GM21529 (cell line): ENCODE results near the gene C6orf132.
A peak's percentile ranks its signal among the peaks of the same experiment; 100 is the strongest.

Experiments used
- ATAC-seq: cut with Tn5 transposase; IDR thresholded peaks from one replicate; pipeline ENCODE4 v1.9.1; 2021; ENCODE audit not compliant: unreplicated experiment

The C6orf132 gene

DNA sequence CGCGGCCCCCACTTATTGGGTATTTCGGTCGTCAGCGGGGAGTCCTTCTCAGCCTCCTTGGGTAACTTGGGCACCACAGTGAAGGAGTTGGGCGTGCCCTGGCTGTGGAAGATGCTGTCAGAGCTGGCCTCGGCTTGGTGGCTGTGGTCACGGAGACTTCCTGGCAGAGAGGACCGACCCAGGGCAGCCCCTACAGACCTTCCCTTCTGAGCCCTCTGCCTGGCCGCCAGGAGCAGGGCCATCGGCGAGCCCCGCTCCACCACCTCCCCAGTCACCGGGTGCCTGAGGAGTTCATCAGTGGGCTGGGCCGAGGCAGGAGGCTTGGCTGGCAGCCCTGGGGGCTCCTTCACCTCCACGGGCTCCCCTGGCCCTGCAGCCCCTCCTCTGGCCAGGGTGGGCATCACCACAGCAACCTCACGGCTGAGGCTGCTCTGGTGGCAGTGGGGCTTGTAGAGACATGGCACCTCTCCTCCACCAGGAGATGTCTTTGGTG is 37.2 kb downstream of the C6orf132 start:
- no peak for ATAC-seq

DNA sequence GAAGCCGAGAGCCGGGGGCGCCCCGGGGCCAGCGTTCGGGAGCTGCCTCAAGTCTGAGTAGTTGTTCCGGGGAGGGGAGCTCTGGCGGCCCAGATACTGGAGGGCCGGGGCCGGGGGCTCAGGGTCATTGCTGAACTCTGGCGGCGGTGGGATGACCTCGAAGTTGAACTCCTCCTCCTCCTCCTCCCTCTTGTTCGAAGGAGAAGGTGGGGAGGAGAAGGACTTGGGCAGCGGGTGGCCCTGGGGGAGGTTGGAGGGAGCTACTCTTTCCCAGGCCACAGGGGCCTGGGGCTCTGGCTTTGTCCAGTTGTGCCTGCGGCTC is 37.7 kb downstream of the C6orf132 start:
- peak; percentile 25 for ATAC-seq

DNA sequence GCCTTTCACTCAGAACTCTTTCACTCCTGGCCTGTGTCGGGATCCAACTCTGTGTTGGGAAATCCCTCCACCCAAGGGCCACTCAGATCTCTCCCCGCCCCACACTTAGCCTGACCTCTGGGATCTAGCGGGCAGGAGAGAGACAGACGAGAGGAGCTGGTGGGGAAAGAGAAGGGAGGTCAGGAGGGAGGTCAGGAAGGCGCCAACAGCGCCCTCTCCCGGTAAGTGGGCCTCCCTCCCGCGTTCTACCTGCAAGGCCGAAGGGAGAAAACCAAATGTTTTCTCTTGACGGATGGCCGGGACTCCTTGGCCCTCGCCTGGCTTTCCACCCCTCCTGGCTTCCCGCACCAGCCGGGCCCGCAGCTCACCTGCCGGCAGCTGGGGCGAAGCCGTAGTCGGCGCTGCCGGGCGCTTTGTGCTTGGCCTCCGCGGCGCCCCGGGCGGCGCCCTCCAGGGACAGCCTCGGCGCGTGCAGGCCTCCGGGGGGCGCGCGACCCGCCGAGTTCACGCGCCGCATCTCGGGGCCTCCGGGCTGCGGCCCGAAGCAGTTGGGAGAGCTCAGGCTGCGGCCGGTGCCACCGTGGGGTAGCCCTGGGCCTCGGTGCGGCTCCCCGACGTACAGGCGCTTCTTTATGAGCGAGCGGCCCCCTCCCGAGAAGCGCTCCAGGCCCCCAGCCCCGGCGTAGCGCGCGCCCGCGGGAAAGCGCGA is 38.2 kb downstream of the C6orf132 start:
- ATAC-seq: peak; percentile 80

DNA sequence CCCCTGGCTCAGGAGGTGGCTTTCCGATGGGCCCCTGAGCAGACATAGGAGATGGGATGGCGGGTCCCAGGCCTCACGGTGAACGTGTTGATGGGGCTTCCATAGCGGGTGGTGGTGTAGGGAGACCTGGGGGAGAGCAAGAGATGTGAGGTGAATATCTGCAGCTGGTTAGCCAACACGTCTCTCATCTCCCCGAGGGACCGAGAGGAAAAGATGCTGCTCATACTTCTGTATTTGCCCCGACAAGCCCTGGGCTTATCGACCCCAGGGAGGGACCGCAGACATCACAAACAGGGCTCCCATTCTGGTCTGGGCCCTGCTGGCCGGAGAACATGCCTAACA is 38.7 kb downstream of the C6orf132 start:
- ATAC-seq: no peak

DNA sequence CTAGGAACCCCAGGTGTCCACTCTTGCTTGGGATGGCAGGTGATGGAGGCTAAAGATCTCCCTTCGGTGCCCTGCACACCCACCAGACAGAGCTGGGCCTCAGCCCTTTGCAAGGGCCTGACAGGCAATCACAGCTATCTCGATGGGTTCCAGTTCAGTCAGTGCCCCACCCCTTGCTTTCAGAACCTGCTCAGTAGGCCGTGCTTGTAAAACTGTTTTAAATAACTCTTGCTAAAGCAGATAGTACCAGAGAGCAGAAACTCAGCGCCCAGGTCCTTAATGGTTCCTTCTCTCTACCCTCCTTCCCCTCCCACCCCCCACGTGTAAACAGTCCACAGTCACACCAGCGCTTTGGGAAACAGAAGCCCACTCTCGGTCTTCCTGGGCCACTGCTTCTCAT is 39.2 kb downstream of the C6orf132 start:
- ATAC-seq: no peak

DNA sequence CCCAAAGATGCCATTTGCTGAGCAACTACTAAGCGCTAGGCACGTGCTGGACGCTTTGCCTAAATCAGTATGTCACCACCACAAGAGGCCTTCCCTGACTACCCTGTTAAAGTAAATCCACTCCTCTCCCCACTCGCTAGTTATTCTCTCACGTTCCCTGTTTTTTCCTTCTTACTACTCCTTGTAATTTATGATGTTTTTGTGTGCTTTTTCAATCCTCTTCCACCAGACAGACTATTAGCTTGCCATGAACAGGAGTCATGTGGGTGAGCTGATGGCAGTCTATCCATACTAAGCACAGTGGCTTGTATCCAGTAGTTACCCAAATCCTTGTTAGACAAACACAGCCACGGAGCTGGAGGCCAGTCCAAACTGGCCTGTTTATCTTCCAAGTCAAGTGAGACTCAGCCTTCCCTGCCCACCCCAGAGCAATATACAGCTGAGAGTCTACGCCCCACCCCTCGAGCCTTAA is 41.2 kb downstream of the C6orf132 start:
- ATAC-seq: no peak

- ATAC-seq: no peak
These were observed 42.2 kb downstream of the C6orf132 start for GRCh38 chr6:42100029-42100901.

DNA sequence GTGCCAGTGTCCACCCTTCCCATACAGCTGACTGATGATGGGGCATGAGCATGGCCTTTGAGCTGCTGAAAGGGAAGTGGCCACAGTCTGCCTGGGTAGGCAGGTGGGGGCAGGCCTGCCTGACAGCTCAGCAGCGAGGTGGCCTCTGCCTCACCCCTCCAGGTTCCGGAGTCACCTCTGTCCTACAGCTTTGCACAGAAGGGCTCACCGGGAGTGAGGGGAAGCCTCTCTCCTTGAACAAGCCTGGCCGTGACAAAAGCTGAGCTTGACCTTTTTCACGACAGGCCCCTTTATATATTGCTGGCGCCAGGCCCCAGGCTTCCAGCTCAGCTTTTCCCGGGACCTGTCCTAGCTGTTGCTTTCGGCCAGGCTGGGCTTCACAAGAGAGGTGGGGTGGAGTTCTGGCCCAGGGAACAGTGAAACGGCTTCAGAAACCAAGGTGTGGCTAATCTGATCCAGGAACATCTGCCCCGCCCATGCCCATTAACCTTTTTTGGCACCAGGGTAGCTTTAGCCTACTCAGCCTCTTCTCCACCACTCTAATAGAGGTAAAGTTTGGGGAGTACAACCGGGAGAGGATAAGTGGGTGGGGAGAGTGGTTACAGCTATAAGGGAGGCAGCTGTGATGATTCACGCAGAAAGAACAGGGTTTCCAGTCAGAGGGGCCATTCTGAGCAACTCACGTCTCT is 42.9 kb downstream of the C6orf132 start:
- no peak for ATAC-seq

DNA sequence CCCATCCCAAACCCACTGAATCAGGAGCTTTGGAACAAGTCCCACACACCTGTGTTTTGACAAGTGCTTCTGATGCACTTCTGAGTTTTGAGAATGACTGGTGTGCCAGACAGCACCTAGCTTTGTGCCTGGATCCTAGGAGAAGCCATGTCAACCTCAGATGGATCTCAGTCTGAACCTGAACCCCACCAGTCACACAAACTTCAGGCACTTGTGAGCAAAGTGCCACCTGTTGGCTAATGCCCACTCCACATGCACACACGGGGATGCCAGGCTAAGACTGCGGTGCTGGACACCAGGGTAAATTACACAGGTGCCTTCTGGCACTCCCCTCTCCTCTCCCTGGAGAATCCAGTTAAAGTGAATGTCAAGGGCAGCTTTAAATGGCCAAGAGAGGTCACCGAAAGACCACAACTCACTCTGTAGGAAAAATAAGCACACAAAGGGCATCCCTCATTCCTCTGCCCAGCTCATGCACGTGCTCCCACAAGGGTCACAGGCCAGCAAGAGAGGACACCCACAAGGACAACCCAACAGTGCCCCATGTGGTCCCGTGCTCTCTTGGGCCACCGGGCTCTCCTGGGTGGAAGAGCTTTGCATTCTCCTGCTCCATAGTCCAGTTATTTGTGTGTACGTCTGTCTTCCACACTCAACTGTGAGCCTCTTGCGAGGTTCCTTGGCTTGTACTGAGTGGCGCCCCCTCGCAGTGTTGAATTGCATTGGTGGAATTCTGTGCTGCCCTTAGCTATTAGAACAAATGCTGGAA is 46.5 kb downstream of the C6orf132 start:
- no peak for ATAC-seq

- no peak for ATAC-seq
These were observed 47.3 kb downstream of the C6orf132 start for GRCh38 chr6:42095094-42095493.

- no peak for ATAC-seq
These were observed 48.7 kb downstream of the C6orf132 start for GRCh38 chr6:42093582-42094329.

- no peak for ATAC-seq
These were observed 50.7 kb downstream of the C6orf132 start for GRCh38 chr6:42091718-42092023.

DNA sequence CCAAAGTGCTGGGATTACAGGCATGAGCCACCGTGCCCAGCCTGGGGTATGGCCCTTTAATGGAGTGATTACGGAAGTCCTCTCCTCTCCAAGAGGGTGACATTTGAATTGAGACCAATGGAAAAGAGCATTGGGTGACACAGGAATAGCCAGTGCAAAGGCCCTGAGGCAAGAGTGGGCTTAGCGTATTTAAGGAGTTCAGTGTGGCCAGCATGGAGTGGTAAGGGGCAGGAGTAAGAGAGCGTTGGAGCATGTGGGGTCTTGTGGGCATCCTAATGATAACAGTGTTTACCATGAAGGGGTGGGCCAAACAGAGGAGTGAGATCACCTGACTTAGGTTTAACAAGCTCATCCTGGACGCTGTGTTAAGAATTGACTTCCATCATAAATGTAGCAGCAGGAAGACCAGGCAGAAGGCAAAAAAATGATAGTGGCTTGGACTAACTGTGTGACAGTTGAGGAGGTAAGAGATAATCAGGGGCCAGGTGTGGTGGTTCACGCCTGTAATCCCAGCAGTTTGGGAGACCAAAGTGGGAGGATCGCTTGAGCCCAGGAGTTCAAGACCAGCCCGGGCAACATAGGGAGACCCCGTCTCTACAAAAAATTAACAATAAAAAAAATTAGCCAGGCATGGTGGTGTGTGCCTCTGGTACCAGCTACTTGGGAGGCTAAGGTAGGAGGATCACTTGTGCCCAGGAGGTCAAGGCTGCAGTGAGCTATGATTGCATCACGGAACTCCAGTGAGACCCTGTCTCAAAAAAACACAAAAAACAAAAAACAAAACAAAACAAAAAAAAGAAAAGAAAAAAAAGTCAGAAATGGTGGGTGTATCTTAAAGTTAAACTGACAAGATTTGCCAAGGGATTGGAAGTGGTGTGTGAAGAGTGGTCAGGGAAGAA is 51.4 kb downstream of the C6orf132 start:
- no peak for ATAC-seq

GRCh38 chr6:42088101-42088591 is 54.3 kb downstream of the C6orf132 start:
- ATAC-seq: no peak

GRCh38 chr6:42086046-42087035 is 56.1 kb downstream of the C6orf132 start:
- ATAC-seq: no peak

DNA sequence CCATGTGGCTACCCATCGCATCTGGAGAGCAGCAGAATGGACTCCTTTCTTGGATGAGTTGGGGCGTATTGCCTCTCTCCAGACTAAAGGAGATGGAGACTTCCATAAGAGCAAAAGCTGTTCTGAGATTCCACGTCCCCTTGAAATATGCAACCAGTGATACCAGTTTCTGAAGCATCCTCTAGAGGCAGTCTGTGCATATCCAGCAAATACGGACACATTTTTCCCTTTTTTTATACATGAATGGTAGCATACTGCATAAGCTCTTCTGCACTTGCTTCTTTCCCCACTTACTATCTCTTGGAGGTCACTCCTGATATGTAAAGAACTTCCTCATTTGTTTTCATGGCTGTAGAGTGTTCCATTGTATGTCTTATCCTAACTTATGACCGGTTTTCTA is 57.5 kb downstream of the C6orf132 start:
- ATAC-seq: no peak

- ATAC-seq: no peak
These were observed 58.9 kb downstream of the C6orf132 start for GRCh38 chr6:42083530-42083929.

DNA sequence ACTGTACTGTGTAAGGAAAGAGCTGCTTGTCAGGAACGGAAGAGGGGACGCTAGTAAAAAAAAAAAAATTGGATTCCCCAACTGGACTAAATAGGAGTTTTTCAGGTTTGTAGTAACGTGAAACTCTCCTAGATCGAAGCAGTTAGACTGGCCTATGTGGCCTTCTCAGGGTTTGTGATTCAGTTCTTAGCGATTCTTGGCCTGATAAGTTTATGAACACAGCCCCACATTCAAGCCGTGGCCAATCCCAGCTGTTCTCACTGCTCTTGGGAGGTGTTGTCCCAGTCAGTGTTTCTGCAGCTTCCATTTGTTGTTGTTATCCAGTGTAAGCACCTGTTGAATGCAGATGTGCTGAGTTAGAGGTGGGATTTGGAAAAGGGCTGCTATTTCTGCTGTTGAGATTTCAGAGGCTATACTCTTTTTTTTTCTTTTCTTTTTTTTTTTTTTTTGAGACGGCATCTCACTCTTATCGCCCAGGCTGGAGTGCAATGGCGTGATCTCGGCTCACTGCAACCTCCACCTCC is 62.4 kb downstream of the C6orf132 start:
- no peak for ATAC-seq
